Skin epidermis (tissue), 12 donors: Measurements from ENCODE around the gene PMM2.
A peak's percentile ranks its signal among the peaks of the same experiment; 100 is the strongest.

ENCODE experiments used
- H3K27ac ChIP-seq, 21 experiments: fragments of 200-600 bp; sonication (generic) in 11 of 21; one replicate each; pipeline ENCODE4 v1.5.0; 2020; ENCODE audit warnings: mild to moderate bottlenecking in 3 of 21, inconsistent platforms in 2 of 21, moderate library complexity in 2 of 21
- H3K4me3 ChIP-seq, 7 experiments: fragments of 200-600 bp; sonication (generic) in 2 of 7; one replicate each; pipeline ENCODE4 v1.5.0; 2020; ENCODE audit warnings: inconsistent platforms in 2 of 7, mild to moderate bottlenecking in 2 of 7, moderate library complexity in 1 of 7

Gene PMM2

GRCh38 chr16:8848231-8848938, 50.7 kb downstream of the PMM2 start:
- Histone ChIP-seq H3K27ac (peak overlapping the region in 5 of 21 experiments; percentile 2 to 31 (median 21)), H3K4me3 (no peak overlapping the region)

- peak overlapping the region in 6 of 21 experiments; percentile 8 to 31 (median 14) for H3K27ac ChIP-seq
- no peak overlapping the region for H3K4me3 ChIP-seq
These were observed 51.3 kb downstream of the PMM2 start for GRCh38 chr16:8848939-8849391.

DNA sequence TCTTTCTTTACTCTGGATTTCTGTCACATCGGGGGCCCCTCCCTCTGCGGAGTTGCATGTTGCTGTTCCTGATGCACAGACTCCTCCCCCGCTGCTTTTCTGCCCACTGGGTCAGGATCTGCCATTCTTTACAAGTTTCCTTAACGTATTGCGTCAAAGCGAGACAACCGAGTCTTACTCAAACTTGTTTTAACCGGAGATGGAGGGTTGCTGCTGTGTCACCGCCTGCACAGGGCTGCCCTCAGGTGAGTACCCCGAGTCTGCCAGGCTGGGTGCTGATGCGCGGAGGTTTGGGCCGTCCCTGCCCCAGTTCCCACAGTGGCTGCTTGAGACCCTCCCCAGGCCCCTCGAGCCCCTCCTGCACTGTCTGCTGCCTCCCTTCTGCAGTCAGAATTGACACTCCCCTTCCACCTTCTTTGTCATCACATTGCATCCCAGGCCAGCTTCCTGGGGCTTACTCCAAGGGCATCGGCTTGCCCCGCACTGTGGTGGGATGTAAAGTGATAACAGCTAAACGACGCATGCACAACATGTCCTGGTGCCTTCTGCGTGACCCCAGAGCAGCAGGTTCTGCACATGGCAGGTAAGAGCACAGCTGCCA, 51.9 kb downstream of the PMM2 start:
- Histone ChIP-seq H3K27ac (peak overlapping the region in 10 of 21 experiments; percentile 8 to 77 (median 56)), H3K4me3 (no peak overlapping the region)

GRCh38 chr16:8850279-8850885, 52.7 kb downstream of the PMM2 start:
- no peak overlapping the region for H3K4me3 ChIP-seq
- H3K27ac ChIP-seq, result peak overlapping the region in 16 of 21 experiments; percentile 8 to 77 (median 54)

DNA sequence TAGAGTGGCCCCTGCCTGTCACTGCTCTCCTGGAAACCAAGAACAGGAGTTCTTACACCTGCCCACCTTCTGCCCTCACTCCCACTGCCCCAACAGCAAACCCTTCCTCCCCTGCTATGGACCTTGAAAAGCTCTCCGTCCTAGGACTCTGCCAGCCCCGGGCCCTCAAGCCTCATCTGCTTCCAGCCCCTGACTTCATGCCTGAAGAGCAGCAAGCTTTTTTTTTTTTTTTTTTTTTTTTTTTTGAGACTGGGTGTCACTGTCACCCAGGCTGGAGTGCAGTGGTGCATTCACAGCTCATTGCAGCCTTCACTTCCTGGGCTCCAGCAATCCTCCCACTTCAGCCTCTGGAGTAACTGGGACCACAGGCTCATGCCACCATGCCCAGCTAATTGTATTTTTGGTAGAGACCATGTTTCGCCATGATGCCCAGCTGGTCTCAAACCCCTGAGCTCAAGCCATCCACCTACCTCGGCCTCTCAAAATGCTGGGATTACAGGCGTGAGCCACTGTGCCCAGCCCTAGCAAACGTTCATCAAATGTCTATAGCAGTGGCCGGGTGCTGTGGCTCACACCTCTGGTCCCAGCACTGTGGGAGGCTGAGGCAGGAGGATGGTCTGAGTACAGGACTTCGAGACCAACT, 54.2 kb downstream of the PMM2 start:
- H3K4me3 ChIP-seq, result no peak overlapping the region
- peak overlapping the region in 6 of 21 experiments; percentile 5 to 24 (median 13) for H3K27ac ChIP-seq

- Histone ChIP-seq H3K27ac (peak overlapping the region in 7 of 21 experiments; percentile 5 to 59 (median 44)), H3K4me3 (no peak overlapping the region)
These were observed 54.9 kb downstream of the PMM2 start for GRCh38 chr16:8852534-8852933.

- Histone ChIP-seq H3K27ac (peak overlapping the region in 6 of 21 experiments; percentile 9 to 59 (median 38)), H3K4me3 (no peak overlapping the region)
These were observed 55.5 kb downstream of the PMM2 start for GRCh38 chr16:8853150-8853549.

- peak overlapping the region in 3 of 21 experiments; percentile 8 to 59 (median 19) for H3K27ac ChIP-seq
- H3K4me3 ChIP-seq, result no peak overlapping the region
These were observed 56.0 kb downstream of the PMM2 start for GRCh38 chr16:8853611-8854010.

DNA sequence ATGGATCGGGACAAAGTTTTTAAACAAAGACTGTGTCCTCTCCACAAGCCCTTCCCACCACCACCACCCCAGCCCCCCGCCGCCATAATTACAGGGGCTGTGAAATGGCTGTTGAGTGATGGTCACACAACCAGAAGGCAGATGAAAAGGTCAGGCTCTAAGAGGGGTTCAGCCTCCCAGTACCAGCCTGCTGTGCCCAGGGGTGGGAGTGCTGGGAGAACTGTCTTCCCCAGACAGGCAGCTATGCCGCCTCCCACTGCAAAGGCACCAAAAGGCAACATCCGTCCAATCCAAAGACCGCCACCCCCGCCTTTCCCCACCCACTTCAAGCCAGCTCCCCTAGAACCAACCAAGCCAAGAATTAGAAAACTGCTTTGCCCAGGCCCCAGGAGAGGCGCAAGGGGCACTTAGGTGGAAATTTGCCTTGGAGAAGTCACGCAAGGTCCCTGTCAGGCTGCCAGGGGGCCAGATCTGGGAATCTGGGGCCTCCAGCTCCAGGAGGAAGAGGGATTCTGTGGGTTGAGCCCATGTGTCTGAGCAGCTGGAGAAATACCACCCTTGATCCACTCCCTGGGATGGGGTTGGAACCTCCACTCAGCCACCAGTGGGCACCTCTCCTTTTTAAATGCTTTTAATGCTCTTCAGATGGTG, 56.8 kb downstream of the PMM2 start:
- no peak overlapping the region for H3K4me3 ChIP-seq
- no peak overlapping the region for H3K27ac ChIP-seq

DNA sequence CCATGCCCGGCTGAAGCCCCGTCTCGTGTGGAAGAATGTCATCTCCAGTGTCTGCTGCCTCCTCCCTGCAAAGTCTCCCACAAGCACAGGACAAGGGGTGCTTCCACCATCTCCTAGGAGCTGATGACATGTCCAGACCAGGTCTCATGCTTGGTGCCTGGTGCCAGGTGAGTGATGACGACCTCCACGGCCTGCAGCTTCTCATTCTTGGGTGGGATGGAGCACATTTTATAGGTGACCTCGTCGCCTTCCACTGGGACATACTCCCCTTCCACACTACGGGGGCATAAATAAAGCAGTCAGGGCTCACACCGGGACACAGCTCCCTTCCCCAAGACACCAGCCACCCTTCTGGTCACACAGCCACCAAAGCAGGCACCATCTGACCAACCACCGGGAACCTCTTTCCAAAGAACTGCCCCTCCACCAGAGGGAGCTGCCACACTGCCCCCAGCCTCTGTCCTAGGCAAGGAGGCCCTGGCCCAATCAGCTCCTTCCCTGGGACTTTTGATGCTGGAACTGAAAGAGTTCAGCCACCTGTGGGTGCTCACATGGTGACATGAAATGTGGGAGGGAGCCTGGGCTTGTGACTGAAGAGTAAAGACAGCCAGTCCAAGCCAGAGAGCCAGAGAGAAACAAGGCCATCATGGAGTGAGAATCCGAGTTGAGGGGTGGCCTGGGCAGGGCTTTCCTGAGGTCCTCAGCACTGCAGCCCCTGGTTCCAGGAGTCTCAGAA, 57.6 kb downstream of the PMM2 start:
- Histone ChIP-seq H3K27ac (peak overlapping the region in 1 of 21 experiments; percentile 8), H3K4me3 (no peak overlapping the region)

DNA sequence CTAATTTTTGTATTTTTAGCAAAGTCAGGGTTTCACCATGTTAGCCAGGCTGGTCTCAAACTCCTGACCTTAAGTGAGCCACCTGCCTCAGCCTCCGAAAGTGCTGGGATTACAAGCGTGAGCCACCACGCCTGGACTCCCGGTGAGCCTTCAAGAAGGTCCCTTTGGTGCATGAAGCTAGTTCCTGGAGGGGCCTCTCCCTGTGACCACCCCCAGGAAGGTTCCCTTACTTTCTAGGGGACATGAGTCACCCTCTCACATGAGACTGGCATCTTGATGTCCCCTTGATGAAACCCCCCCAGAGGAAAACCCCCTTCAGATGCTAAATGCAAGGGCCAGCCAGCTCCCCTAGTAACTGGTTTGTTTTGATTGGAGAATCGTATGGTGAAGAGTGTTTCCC, 58.3 kb downstream of the PMM2 start:
- no peak overlapping the region for H3K4me3 ChIP-seq
- H3K27ac ChIP-seq, result peak overlapping the region in 1 of 21 experiments; percentile 22

DNA sequence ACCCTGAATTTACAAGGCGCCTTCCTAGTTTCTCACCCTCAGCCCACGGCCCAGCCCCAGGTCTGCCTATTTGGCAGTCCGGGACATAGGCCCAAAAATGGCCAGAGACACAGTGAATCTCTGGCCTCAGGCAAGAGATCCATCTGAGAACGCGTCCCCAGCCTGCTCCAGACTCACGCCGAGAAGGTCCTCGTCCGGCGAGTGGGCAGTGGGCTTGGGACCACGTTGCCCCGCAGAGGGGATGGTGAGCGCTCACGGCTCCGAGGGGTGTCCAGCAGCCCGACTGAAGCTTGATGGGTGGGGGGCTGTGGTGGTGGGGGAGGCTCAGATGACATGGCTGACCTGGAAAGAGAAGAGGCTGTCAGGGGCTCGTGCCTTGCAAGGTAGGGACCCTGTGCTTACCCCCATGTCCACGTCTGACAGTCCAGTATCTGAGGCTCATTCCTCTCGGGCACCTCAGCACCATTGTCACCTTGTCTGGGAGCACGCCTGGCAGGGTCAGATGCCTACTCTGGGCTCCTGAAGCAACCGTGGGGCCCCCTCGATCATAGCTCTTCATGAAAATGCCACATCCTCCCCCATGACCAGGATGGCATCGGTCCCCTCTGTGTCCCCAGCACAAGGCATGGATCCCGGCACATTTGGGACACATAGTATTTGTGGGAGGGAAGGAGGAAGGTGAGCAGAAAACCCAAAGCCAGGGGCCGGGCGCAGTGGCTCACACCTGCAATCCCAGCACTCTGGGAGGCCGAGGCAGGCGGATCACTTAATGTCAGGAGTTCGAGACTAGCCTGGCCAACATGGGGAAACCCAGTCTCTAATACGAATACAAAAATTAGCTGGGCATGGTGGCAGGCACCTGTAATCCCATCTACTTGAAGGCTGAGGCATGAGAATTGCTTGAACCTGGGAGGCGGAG, 61.6 kb downstream of the PMM2 start:
- no peak overlapping the region for H3K4me3 ChIP-seq
- peak overlapping the region in 2 of 21 experiments; percentile 17 to 34 for H3K27ac ChIP-seq

DNA sequence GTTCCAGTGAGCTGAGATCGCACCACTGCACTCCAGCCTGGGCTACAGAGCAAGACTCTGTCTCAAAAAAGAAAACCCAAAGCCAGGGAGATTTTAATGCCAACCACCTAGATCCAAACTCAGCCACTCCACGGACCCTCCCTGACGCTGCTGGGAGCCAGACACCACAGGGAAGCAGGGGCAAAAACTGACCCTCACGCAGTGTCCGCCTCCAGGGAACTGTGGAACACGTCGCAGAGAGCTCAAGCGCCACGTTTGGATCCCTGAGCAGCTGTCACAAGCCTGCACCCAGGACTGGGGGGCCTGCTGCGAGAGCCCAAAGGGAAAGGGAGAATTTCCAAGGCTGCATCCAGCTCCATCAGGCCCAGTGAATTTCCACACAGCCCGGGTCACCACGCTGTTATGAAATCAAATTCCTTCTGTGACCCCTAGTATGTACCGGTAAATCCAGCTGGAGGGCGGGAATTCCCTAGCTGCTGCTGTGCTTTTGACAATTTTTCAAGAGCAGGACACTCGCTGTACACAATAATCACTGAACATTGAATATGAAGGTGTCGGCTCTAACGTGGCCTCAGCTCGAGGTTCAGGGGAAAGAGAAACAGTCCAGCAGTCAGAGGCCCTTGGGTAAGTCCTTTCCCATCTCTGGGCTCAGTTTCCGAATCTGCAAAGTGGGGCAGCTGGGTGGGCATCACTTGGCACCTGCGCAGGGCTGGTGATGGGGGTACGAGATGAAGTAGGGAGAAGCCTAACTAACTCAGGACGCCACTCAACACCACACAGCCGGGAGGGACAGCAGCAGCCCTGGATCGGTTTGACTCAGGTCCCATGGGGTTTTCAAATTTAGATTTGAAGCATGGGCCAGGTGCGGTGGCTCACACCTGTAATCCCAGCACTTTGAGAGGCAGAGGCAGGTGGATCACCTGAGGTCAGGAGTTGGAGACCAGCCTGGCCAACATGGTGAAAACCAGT, 62.6 kb downstream of the PMM2 start:
- Histone ChIP-seq H3K27ac (peak overlapping the region in 3 of 21 experiments; percentile 5 to 20 (median 17)), H3K4me3 (no peak overlapping the region)

DNA sequence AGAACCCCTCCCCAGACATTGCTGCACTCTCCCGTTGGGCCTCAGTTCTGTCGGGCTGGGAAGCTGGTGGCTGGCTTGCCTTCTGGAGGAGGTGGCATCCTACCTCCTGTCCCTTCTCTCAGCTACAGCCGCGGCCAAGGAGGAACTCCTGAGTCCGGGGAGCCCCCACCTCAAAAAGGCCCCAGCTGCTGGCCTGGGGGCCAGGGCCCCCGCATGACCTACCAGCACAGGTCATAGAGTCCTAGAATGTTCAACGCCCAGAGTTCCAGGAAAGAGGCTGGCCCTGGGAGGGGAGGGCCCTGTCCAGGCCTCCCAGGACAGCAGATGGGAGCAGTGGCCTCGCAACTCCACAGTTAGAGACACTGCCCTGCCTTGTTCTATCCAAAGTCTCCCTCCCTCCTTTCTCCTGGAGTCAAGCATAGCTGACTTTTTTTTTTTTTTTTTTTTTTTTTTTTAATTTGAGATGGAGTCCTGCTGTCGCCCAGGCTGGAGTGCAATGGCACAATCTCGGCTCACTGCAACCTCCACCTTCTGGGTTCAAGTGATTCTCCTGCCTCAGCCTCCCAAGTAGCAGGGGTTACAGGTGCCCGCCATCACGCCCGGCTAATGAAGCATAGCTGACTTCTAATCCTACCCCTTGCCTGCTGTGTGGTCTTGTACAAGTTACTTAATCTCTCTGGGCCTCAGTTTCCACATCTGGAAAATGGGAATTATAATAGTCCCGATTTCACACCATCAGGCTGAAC, 64.1 kb downstream of the PMM2 start:
- Histone ChIP-seq H3K4me3 (no peak overlapping the region), H3K27ac (peak overlapping the region in 4 of 21 experiments; percentile 12 to 72 (median 61))

DNA sequence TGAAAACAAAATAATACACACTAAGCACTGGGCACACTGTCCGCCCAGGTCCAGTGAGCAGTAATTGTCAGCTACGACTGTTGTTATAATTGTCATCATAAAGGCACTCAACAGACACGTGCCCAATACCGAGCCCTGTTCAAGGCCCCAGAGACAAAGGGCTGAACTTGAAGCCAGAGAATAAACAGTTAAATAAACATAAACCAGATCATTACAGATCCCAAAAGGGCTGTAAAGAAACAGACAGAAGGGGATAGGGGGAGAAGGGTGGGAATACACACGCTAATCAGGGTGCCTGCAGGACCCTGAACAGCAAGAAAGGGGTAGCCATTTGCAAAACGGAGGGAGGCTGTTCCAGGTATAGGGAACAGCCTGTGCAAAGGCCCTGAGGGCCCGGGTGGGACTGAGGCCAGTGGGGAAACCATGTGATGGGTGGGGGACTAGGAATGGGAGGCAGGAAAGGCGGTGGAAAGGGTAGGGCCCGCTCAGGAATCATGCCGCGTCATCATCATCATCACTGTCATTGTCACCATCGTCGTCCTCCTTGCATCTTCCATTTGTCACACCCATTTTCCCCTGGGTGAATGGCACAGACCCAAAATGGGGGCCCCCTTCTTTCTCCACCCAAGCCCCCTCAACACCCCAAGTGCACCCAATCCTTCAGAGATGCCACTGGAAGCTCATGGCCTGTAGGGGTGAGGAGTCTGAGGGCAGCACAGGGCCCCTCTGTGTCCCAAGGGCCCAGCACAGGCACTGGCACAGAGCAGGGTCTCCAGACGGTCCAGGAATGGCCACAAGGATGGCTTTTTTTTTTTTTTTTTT, 64.9 kb downstream of the PMM2 start:
- peak overlapping the region in 1 of 21 experiments; percentile 45 for H3K27ac ChIP-seq
- H3K4me3 ChIP-seq, result no peak overlapping the region
